K562 (cell line): ENCODE data around the gene MOB1B. TPM values are rescaled to one million over a fixed set of nuclear protein-coding genes. Genes with fewer than 3 reads are reported as not detected.

Experiments
- CHCHD3 ChIP-seq: fragments of 250-450 bp; sonication (Bioruptor Pico); IDR thresholded peaks from 2 replicates; pipeline ENCODE4 v2.1.2; 2022; ENCODE audit warnings: mild to moderate bottlenecking
- CREBBP ChIP-seq: IDR thresholded peaks from one replicate; pipeline ENCODE4 v1.6.1; 2012; ENCODE audit warnings: low read depth, mild to moderate bottlenecking, control low read depth, inconsistent platforms, low read length
- IRF2 ChIP-seq: sonication (generic); formaldehyde crosslinking; IDR thresholded peaks from 2 replicates; pipeline ENCODE4 v1.8.1; 2022; ENCODE audit warnings: mild to moderate bottlenecking, missing genetic modification reagents
- MAFF ChIP-seq: IDR thresholded peaks from 2 replicates; pipeline ENCODE4 v1.6.1; 2012; ENCODE audit warnings: low read length, improper control_type of control experiment
- MECOM ChIP-seq: fragments of 250-450 bp; sonication (Bioruptor Pico); IDR thresholded peaks from 2 replicates; pipeline ENCODE4 v1.8.0; 2022; ENCODE audit warnings: inconsistent platforms
- PREB ChIP-seq: sonication (generic); formaldehyde crosslinking; IDR thresholded peaks from 2 replicates; pipeline ENCODE4 v1.8.1; 2023; ENCODE audit warnings: mild to moderate bottlenecking, missing genetic modification reagents
- RERE ChIP-seq: sonication (generic); formaldehyde crosslinking; IDR thresholded peaks from 2 replicates; pipeline ENCODE4 v1.8.0; 2023; ENCODE audit warnings: missing genetic modification reagents, mild to moderate bottlenecking, borderline replicate concordance
- SOX6 ChIP-seq: fragments of 450-650 bp; IDR thresholded peaks from 2 replicates; pipeline ENCODE4 v1.6.1; 2014; ENCODE audit warnings: mild to moderate bottlenecking
- TAF7 ChIP-seq: fragments of 450-650 bp; IDR thresholded peaks from 2 replicates; pipeline ENCODE4 v1.6.1; 2016; ENCODE audit warnings: missing genetic modification characterization, missing compliant biosample characterization
- THRAP3 ChIP-seq: fragments of 450-650 bp; IDR thresholded peaks from 2 replicates; pipeline ENCODE4 v1.6.1; 2016; ENCODE audit warnings: mild to moderate bottlenecking, inconsistent platforms, borderline replicate concordance
- ZBTB34 ChIP-seq: fragments of 250-450 bp; sonication (Bioruptor Pico); IDR thresholded peaks from 2 replicates; pipeline ENCODE4 v1.8.0; 2021; ENCODE audit warnings: mild to moderate bottlenecking, moderate library complexity
- ZC3H8 ChIP-seq: fragments of 450-650 bp; IDR thresholded peaks from 2 replicates; pipeline ENCODE4 v1.6.1; 2017
- ZNF134 ChIP-seq: fragments of 250-450 bp; sonication (Bioruptor Pico); conservative IDR thresholded peaks from 2 replicates; pipeline ENCODE4 v1.4.0; 2020
- ZNF146 ChIP-seq: IDR thresholded peaks from one replicate; pipeline ENCODE4 v1.6.1; 2018; ENCODE audit warnings: missing compliant biosample characterization; ENCODE audit not compliant: unreplicated experiment
- ZNF609 ChIP-seq: sonication (generic); formaldehyde crosslinking; IDR thresholded peaks from 2 replicates; pipeline ENCODE4 v1.8.1; 2023; ENCODE audit warnings: missing genetic modification reagents, mild to moderate bottlenecking, borderline replicate concordance
- ZNF778 ChIP-seq: fragments of 450-650 bp; formaldehyde crosslinking; IDR thresholded peaks from 2 replicates; pipeline ENCODE4 v1.4.0; 2020; ENCODE audit warnings: mild to moderate bottlenecking, moderate library complexity
- ZNF79 ChIP-seq: fragments of 250-450 bp; sonication (Bioruptor Pico); IDR thresholded peaks from 2 replicates; pipeline ENCODE4 v1.4.0; 2020; ENCODE audit warnings: low read depth, mild to moderate bottlenecking, moderate library complexity
- polyA plus RNA-seq, 8 experiments: library from polyadenylated mRNA; depleted of rRNA in 4 of 8; stranded (reverse) in 5 of 8; unstranded in 3 of 8; fragments of >200 nt; fragmentation: Nextera tagmentation in 2 of 8; fragmentation: Illumina TruSeq in 1 of 8; extraction: Ambion mirVana in 2 of 8; extraction: Trizol in 1 of 8; gene quantifications; 2 replicates each; pipeline versions ENCODE4 v1.2.1 to v1.2.3, GENCODE V29; 2011 to 2014; ENCODE audit warnings: inconsistent platforms in 1 of 8, missing spikeins in 1 of 8
- total RNA-seq, 7 experiments: library from RNA; depleted of rRNA in 6 of 7; stranded (reverse); fragments of >200 nt in 6 of 7; fragmentation: Illumina TruSeq in 2 of 7; extraction: Trizol in 2 of 7; gene quantifications; 2 replicates each; pipeline versions ENCODE4 v1.2.1 to v1.2.3, GENCODE V29; 2011 to 2021; ENCODE audit warnings: low replicate concordance in 1 of 7

MOB1B gene
- total and polyA plus RNA-seq, 9 of the 15 experiments (the other 6 are each of a cell fraction or from before 2014, with no cell fraction given), result 8.4 to 37.8 (median 19.0) TPM

GRCh38 chr4:70901984-70902576 is at the start of gene MOB1B (continued):
- TF ChIP-seq SOX6, result no peak
- no peak for TF ChIP-seq CHCHD3 (CRISPR knock-in tag)
- TF ChIP-seq PREB (CRISPR knock-in tag), result no peak
- no peak for TF ChIP-seq IRF2 (CRISPR knock-in tag)
- TF ChIP-seq ZNF134 (CRISPR knock-in tag), result no peak
- TF ChIP-seq ZBTB34 (CRISPR knock-in tag), result no peak
- TF ChIP-seq THRAP3, result no peak
- TF ChIP-seq ZNF609, result no peak
- no peak for TF ChIP-seq CREBBP
- no peak for TF ChIP-seq ZNF778 (CRISPR knock-in tag)
- TF ChIP-seq MECOM (CRISPR knock-in tag), result no peak
- no peak for TF ChIP-seq TAF7 (tag)
- TF ChIP-seq ZNF79, result no peak
- TF ChIP-seq ZNF146, result no peak
- TF ChIP-seq ZC3H8, result no peak
- TF ChIP-seq MAFF, result no peak
- TF ChIP-seq RERE (CRISPR knock-in tag), result no peak
